Mammary epithelial cell (primary cell): Measurements from ENCODE around the gene KLKB1.

ENCODE experiments used
- CTCF ChIP-seq, 2 donors: IDR thresholded peaks in 1 of 2; conservative IDR thresholded peaks in 1 of 2; 2 replicates each; pipeline ENCODE4 v1.5.1; 2011 to 2012; ENCODE audit warnings: inconsistent platforms in 2 of 2, low read length in 2 of 2, mild to moderate bottlenecking in 2 of 2, control low read depth in 1 of 2, low read depth in 1 of 2; ENCODE audit not compliant: insufficient read depth in 1 of 2; ENCODE audit errors: extremely low read depth in 1 of 2
- EZH2 ChIP-seq: IDR thresholded peaks from 2 replicates; pipeline ENCODE4 v1.6.1; 2012; ENCODE audit warnings: low read length, inconsistent platforms, borderline replicate concordance

DNA sequence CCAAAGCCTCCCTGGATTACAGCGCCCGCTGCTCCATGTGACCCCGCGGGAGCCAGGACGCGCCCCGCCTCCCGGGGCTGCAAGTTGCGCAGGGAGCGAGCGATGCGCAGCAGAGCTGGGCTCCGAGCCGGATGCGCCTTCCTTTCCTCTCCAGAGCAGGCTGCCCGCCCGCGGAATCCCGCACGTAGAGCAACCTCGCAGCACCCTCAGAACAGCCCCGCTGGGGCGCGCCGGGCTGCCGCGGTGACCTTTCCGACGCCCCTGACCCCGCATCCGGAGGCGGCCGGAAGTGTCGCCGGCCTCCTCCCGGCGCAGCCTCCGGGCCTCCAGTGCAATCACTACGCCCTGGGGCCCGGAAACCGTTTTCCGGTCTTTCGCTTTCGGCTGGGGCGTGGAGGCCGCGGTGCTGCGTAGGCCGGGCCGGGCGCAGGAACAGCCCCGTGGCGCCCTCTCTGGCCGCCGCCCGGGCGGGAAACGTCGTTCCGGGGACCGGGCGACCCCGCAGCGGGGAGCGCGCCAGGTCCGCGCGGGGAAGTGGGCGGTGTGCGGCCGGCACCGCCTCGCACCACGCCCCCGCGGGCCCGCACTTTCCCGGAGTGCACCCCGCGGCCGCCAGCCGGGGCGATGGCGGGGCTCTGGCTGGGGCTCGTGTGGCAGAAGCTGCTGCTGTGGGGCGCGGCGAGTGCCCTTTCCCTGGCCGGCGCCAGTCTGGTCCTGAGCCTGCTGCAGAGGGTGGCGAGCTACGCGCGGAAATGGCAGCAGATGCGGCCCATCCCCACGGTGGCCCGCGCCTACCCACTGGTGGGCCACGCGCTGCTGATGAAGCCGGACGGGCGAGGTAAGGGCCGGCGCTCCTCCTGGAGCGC is 35.9 kb upstream of the KLKB1 start, which contains the start of gene CYP4V2:
- TF ChIP-seq CTCF (conservative IDR thresholded peaks at IDR 0.05 in 1 of 2, IDR thresholded peaks at IDR 0.05 in 1 of 2; ENCODE audit: extremely low read depth in 1 of 2, insufficient read depth in 1 of 2, low read depth in 1 of 2, low read length in 2 of 2) (peak in 1 of 2 donors; percentile 11), EZH2 (no peak)
